GM19395 (cell line): ENCODE measurements around the gene ETDB.
A peak's percentile ranks its signal among the peaks of the same experiment; 100 is the strongest.
"Not testable (repeated sequence)": the region's sequence is repeated elsewhere in the genome, so short reads cannot be mapped to it uniquely, and the experiment has no call there.

Experiments used
- ATAC-seq: cut with Tn5 transposase; IDR thresholded peaks from one replicate; pipeline ENCODE4 v1.9.1; 2021; ENCODE audit warnings: mild to moderate bottlenecking, moderate library complexity; ENCODE audit not compliant: unreplicated experiment

ETDB gene

DNA sequence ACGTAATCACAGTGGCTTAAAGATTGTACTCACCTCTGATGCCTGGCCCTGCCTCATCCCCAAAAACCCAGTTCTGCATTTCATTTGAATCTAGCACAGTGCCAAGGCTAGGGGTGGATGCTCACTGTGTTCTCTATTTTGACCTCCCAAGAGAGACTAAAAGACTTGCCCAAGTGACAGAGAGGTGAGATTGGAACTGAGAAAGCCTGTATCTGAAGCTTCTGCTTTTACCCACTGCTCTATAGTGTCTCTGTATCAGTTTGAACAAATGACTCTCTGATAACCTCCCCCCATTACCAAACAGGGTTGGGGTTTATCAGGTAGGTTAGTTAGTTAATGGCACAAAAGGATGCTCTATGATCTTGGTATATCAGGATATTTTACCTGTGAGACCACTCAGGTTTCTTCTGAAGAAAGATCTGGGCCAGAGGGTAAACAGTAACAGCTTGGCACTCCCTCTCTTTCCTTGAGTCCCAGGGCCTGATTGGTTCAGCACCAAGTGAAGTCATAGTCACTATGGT is at the start of gene ETDB:
TSS of gene ETDB (minus strand) at position 471 of the 521 bp plus-strand sequence. CDS start 1,265 bp downstream, outside the sequence.
- not testable (repeated sequence) for ATAC-seq

DNA sequence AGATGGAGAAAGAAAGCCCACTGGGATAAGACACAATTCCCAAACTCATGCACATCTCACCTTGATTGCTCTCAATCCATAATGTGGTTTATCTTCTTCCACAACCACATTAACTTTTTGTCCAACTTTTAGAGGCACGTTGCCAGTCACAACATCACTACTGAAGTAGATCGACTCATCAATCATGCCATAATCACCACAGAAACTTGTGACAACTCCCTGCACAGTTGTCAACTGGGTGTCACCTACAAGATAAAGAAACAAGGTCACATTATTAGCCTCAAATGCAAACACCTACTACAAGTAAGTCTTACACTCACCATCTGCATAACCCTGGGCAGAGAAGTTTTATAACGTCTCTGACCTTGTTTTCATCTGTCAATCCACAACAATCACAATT is 49.2 kb upstream of the ETDB start:
- ATAC-seq: not testable (repeated sequence)

DNA sequence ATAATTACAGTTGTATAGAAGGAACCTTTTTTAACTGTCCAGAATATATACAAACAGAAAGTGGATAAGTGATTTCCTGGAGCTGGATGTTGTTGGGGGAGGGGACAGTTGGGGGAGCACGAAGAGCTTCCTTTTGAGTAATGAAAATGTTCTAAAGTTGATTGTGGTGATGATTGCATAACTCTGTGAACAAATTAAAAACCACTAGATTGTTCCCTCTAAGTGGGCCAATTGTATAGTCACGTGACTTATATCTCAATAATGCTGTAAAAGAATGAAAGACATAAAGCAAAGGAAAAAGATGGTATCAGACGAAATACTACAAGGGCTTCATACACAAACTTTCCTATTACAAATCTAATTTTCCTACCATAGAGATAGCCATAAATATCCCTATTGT is 48.2 kb upstream of the ETDB start:
- no peak for ATAC-seq

DNA sequence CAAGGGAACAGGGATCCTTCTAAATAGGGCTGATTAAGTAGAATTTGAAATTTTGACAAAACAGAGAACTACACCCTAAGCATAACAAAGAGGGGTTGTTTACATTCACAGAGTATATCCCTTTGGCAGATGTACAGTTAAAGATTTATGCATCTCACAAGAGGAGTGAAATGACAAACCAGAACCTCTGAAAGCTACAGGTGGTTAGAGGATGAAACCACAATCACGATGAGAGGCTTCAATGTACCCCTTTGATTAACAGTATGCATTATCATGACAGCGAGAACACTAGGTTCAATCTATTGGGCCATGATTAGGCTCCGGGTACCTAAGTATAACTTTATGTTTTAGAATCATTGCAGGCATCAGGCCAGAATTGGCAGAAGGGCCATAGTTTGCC is 34.4 kb upstream of the ETDB start:
- not testable (repeated sequence) for ATAC-seq

DNA sequence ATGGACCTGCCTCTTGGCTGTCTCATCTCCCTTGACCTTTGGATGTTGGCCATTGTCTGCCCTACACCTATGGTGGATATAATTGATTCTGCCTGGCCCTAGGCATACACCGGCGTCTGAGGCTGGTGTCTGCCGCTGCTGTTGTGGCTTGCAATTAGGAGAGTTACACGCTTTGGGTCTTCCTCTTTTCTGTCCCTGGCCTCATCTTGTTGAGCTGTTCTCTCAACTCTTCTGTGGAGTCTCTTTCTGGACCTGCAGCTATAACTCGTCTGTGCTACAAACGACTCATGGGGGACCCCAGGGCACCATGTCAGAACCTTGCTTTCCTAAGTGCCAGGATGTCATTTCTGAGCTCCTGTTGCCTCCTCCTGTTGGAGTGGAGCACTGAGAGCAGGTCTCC is 5.8 kb upstream of the ETDB start:
- not testable (repeated sequence) for ATAC-seq

DNA sequence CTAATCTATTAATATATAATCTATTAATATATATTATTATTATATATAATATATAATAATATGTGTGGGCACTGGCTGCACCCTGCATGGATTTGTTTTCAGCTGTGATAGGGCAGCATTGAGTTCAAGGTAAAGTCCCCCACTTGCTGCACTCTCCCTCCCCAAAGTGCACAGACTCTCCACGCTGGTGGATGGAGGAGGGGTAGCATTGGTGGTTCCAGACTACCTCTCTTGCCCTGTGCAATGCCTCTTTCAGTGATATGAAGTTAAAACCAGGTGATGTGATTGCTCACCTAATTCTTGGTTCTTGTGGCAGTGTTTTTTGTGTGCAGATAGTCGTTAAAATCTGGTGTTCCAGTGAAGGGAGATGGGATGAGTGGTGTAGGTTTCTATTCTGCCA is 4.3 kb downstream of the ETDB start:
- not testable (repeated sequence) for ATAC-seq

DNA sequence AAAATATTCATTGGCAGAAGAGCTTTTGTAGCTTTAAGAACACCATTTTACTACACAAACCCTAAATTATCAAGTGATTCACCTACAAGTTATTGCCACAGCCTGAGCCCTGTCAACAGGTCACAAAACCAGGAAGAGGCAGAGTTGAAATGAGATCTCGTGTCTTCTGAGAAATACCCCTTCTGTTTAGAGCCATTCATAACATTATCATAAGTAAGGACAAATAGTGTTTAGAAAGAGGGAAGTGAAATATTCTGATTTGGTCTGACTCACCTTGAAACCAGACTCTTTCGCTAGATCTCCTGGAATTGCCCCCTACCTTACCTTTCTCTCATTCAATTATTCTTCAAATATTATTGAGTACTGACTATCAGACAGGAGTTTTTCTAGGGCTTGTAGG is 5.9 kb downstream of the ETDB start:
- ATAC-seq: peak; percentile 98

DNA sequence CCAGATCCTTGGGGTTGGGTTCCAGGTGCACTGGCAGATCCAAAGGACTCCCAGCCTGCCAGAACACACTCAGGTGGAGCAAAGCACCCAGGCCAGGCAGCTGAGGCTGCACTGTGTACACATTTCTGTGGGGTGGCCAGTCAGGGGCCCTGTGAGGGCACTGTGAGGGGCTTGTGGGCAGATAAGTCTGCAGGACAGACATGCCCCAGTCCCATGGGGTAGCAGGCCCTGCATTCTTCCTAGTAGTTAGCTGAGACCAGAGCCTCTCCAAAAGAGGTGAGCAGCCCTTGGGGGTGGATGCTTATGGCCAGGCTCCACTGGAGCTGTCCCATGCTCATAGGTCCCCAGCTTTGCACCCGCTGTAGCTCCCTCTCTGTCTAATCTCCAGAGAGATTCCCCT is 7.6 kb downstream of the ETDB start:
- ATAC-seq: no peak

DNA sequence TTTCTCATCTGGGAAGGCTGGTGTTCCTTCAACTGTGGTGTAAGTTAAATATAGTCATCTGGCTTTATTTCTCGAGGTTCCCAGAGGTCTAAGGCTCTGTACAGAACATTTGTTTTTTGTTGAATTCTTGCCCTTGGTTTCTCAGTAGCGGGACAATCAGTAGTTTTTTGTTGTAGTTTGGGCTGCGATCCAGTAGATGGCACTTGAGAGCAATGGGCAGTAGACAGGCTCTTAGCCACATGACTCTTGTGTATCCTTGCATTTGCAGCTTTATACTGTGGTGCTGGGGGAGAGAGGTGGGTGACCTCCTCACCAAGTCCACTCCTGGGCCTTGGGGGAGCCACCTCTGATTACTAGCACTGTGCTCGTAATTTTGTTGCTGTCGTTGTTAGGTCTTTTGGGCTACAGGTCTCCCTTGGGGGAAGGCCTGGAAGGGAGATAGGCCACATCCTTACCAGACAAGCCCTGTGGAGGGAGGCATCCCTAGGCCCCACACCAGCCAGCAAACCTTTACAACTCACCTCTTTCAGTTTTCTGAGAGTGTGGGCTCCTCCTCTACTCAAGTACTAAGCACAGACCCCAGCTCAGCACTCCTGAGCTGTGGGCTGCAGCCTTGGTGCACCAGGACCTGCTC is 8.1 kb downstream of the ETDB start:
- ATAC-seq: peak; percentile 50

DNA sequence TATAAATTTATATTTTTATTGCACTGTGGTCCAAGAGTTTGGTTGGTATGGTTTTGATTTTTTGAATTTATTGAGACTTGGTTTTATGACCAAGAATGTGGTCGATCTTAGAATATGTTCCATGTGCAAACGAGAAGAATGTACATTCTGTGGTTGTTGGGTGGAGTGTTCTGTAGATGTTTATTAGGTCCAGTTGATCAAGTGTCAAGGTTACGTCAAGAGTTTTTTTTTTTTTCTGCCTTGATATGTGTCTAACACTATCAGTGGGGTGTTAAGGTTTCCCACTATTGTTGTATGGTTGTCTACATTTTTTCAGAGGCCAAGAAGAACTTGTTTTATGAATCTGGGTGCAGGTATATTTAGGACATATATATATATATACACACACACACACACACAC is 10.8 kb downstream of the ETDB start:
- ATAC-seq: no peak

DNA sequence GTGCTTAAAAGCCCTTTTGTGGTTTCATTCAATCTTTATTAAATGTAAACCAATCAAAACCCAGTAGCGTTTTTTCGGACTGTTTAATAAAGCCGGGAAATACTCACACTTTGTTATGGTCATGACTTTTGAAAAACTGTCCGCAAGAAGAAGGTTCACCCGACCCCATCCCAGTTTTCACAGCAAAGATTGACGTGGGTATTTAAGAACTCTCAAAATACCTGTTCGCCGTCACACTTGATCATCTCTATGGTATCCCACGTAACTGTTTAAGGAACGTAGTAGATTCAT is 20.9 kb downstream of the ETDB start:
- ATAC-seq: no peak

DNA sequence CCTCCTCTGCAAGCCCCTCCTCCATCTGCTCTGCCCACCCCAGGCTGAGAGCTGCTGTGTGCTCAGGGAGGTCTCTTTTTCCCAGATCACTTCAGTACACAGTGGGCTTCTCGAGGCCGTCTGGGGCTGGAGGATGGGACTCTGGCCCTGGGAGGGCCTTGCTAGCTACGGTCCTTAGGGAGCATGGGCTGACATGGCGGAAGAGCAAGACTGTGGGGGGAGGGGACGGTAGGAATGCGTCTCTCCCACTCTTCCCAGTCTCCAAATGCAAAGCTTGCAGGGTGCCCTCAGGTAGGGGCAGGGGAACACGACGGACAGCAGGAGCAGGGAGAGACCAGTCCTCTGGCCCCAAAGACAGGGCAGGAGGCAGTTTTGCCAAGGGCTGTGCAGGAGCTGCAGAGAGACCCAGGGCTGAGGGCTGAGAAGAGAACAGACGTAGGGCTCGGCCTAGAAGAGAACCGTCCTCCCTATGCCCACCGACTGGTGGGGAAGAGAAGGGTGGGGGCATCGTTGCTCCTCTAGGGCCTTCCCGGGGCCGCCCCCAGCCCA is 23.1 kb downstream of the ETDB start:
- ATAC-seq: not testable (repeated sequence)

DNA sequence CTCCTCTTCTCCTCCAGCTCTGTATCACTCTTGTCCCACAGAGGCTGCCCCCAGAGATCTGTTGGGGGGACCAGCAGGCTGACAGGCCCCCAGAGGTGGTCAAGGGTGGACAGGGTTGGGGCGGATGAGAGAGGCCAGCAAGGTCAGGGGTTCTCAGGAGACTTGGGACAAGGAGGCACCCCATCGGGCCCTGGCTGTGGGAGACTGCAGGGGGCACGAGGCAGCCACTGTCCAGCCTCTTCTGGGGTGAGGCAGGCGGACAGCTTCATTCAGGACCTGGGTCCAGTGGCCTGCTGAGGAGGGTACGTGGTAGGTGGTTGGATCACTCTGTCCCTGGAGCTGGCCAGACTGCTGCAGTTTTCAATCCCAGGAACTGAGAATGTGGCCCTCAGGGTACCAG is 24.6 kb downstream of the ETDB start:
- no peak for ATAC-seq

DNA sequence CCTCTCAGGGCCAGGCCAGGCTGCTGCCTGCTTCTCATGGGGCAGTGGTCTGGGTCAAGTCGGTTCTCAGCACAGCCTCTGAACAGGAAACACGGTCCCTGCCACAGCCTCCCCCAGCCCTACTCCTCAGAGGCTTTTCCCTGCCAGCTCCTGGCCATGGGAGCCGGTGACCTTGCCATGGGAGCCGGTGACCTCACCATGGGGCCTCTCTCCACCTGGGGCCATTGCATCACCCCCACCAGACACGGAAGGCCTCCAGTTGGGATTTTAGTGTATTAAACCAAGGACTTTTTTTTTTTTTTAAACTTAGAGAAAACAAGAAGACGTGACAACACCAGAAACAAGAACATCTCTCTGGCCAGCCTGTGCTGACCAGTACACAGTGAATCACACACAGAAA is 25.6 kb downstream of the ETDB start:
- no peak for ATAC-seq

DNA sequence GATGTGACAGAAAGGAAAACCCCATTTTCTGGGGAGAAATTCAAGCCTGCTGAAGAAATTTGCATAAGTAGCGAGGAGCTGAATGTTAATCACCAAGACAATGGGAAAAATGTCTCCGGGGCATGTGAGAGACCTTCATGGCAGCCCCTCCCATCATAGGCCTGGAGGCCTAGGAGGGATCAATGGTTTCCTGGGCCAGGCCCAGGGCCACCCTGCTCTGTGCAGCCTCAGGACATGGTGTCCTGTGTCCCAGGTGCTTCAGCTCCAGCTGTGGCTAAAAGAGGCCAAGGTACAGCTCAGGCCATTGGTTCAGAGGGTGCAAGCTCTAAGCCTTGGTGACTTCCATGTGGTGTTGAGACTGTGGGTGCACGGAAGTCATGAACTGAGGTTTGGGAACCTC is 31.2 kb downstream of the ETDB start:
- ATAC-seq: no peak

DNA sequence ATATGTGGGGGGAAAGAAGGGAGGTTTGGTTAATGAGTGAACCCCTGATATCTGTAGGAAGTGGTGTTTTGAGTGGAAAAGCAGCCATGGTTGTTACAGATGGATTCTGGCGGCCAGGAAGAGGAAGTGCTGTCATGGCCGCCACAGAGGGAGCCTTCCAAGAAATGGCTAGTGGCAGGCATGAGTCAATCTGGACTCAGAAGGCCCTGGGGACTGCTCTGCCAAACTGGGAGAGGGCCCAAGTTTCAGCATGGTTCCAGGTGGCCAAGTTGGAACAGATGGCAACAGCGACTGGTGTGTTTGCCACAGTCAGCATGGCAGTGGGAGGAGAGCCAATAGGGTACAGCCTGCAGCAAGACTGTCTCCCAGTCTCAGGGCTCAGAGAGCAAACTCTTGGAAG is 32.5 kb downstream of the ETDB start:
- no peak for ATAC-seq

DNA sequence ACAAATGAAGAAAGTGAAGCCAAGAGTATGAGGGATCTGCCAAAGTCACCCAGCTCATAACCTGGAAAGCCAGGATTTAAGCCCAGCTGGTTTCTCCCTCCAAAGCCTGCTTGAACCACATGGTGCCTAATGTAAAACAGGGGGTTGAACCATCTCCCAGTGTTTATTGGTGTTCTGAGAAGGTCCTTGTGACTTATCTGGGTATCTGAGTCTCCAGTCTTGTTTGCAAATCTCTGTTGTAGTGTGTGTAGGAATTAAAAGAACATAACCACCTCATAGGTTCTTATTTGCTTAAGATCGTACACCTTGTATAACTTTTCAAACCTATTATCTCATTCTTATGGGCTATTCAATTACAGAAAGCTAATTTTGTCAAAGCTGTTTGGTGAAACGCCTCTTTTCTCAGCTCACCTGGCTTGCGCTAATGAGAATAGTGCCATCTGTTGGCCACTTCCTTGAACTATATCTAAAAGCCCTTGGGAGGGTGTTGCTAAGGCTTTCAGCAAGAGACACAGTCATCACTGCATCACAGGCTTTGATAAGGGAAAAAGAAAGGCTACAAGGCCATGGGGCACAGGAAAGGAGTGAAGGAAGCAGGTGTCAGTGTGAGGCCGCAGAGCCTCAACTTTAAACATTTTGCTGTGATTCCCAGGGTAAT is 34.0 kb downstream of the ETDB start:
- ATAC-seq: peak; percentile 96

DNA sequence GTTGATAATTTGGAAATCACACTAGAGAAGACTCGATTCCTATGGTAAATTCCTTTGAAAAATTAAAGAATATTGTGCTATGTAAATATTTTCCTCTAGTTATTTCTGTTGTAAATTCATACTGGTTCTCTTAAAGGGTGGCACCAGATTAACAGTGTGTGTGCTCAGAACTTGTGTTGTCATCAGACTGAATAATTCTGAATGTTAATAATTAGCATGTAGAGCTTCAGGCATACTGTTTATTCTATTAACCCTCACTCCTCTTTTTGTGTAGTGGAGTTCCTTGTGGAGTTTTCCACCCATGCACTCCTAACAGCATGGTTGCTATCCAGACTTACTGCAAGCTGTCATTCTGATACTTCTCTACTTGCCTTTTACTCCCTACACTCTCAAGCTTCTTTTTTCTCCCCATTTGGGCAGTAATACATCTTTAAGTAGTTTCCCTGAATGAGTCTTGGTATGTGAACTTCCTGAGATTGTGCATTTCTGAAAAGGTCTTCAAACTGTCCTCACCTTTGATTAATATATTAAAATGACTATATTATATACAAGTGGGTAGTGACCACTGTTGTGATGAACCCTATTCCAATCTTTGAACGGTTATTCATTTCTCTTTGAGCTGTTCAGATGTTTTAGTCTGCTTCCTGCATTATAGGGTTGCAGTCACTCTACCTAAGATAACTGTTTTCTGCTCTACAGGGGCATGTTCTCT is 38.5 kb downstream of the ETDB start:
- no peak for ATAC-seq
